IMR-90 (cell line): ENCODE data around the gene CADM3. TPM values are rescaled to one million over a fixed set of nuclear protein-coding genes. Genes with fewer than 3 reads are reported as not detected.

Experiments used
- ATAC-seq: fragments of 200-7000 bp; cut with Tn5 transposase; 2 replicates; pipeline ENCODE4 v1.9.1; 2020; ENCODE audit warnings: low read depth, mild to moderate bottlenecking, moderate library complexity
- BruUV-seq: library from RNA; stranded (reverse); fragments of 400-500 nt; replicated peaks from 2 replicates; lab custom pipeline; 2021; lab: Mats Ljungman, UMichigan
- CTCF ChIA-PET: fragments of 300-600 bp; formaldehyde crosslinking; extraction: SDS; loops from one replicate; lab custom pipeline; 2021; ENCODE audit warnings: antibody characterized with exemption; lab: Yijun Ruan, JAX
- POLR2A ChIA-PET: fragments of 300-600 bp; sonication (Branson Sonifier 250); formaldehyde crosslinking; loops from one replicate; lab custom pipeline; 2022; ENCODE audit warnings: antibody characterized with exemption; ENCODE audit not compliant: unreplicated experiment; lab: Charles Lee
- DNase-seq: peaks from one replicate; pipeline ENCODE4 v3.0.0; 2013
- H2AFZ ChIP-seq: replicated peaks from 2 replicates; pipeline ENCODE3; 2013; ENCODE audit warnings: low read length, mild to moderate bottlenecking; ENCODE audit not compliant: poor library complexity
- H2AK5ac ChIP-seq: 2 replicates; pipeline ENCODE4 v1.6.1; 2013; ENCODE audit warnings: low read depth, low read length, inconsistent platforms
- H2AK9ac ChIP-seq: replicated peaks from 2 replicates; pipeline ENCODE3; 2013; ENCODE audit warnings: mild to moderate bottlenecking, low read depth, low read length, moderate library complexity; ENCODE audit not compliant: poor library complexity
- H2BK120ac ChIP-seq: 2 replicates; pipeline ENCODE4 v1.6.1; 2013; ENCODE audit warnings: low read depth, low read length, inconsistent platforms
- H2BK15ac ChIP-seq: 3 replicates; pipeline ENCODE4 v1.6.1; 2013; ENCODE audit warnings: low read depth, low read length, inconsistent platforms
- H2BK20ac ChIP-seq: 2 replicates; pipeline ENCODE4 v1.6.1; 2013; ENCODE audit warnings: low read depth, mild to moderate bottlenecking, inconsistent platforms, low read length, moderate library complexity
- H2BK5ac ChIP-seq: 2 replicates; pipeline ENCODE4 v1.6.1; 2013; ENCODE audit warnings: mild to moderate bottlenecking, low read depth, low read length, inconsistent platforms; ENCODE audit not compliant: poor library complexity, severe bottlenecking
- H3K14ac ChIP-seq: replicated peaks from 2 replicates; pipeline ENCODE4 v1.6.1; 2013; ENCODE audit warnings: low read depth, low read length, inconsistent platforms
- H3K18ac ChIP-seq: 2 replicates; pipeline ENCODE4 v1.6.1; 2013; ENCODE audit warnings: low read depth, low read length, control low read depth
- H3K23ac ChIP-seq: 2 replicates; pipeline ENCODE4 v1.6.1; 2013; ENCODE audit warnings: low read depth, low read length, inconsistent platforms
- H3K27ac ChIP-seq: 2 replicates; pipeline ENCODE4 v1.5.1; 2013; ENCODE audit warnings: mild to moderate bottlenecking, control low read depth, low read length; ENCODE audit not compliant: insufficient read depth
- H3K27me3 ChIP-seq: 2 replicates; pipeline ENCODE4 v1.6.1; 2013; ENCODE audit warnings: low read length; ENCODE audit not compliant: control insufficient read depth, insufficient read depth
- H3K36me3 ChIP-seq: 2 replicates; pipeline ENCODE4 v1.6.1; 2013; ENCODE audit warnings: low read length, mixed read lengths; ENCODE audit not compliant: control insufficient read depth, insufficient read depth
- H3K4ac ChIP-seq: 2 replicates; pipeline ENCODE4 v1.6.1; 2013; ENCODE audit warnings: low read depth, low read length, inconsistent platforms
- H3K4me1 ChIP-seq: 2 replicates; pipeline ENCODE4 v1.6.1; 2013; ENCODE audit warnings: low read length, mixed read lengths; ENCODE audit not compliant: control insufficient read depth, insufficient read depth
- H3K4me2 ChIP-seq: 2 replicates; pipeline ENCODE4 v1.6.1; 2013; ENCODE audit warnings: low read depth, mild to moderate bottlenecking, control low read depth, low read length, moderate library complexity
- H3K4me3 ChIP-seq: 2 replicates; pipeline ENCODE4 v1.5.1; 2013; ENCODE audit warnings: low read depth, mild to moderate bottlenecking, control low read depth, low read length, moderate library complexity; ENCODE audit not compliant: insufficient read depth
- H3K56ac ChIP-seq: 2 replicates; pipeline ENCODE4 v1.6.1; 2013; ENCODE audit warnings: low read length, inconsistent platforms; ENCODE audit not compliant: insufficient read depth; ENCODE audit errors: extremely low read depth
- H3K79me1 ChIP-seq, 2 experiments: 2 replicates each; pipeline ENCODE4 v1.6.1; 2013; ENCODE audit warnings: low read length in 2 of 2, inconsistent platforms in 1 of 2, low read depth in 1 of 2
- H3K9ac ChIP-seq: 2 replicates; pipeline ENCODE4 v1.6.1; 2013; ENCODE audit warnings: low read depth, low read length, control low read depth
- H3K9me1 ChIP-seq: 2 replicates; pipeline ENCODE4 v1.6.1; 2013; ENCODE audit warnings: low read length, inconsistent platforms; ENCODE audit not compliant: insufficient read depth
- H3K9me3 ChIP-seq: 2 replicates; pipeline ENCODE4 v1.6.1; 2013; ENCODE audit warnings: low read length; ENCODE audit not compliant: control insufficient read depth, insufficient read depth
- H4K20me1 ChIP-seq: 2 replicates; pipeline ENCODE4 v1.6.1; 2013; ENCODE audit warnings: low read length, inconsistent platforms; ENCODE audit not compliant: insufficient read depth
- H4K5ac ChIP-seq: 2 replicates; pipeline ENCODE4 v1.6.1; 2013; ENCODE audit warnings: mild to moderate bottlenecking, low read depth, low read length, control low read depth
- H4K8ac ChIP-seq, 2 experiments: 2 replicates each; pipeline ENCODE4 v1.6.1; 2013; ENCODE audit warnings: low read depth in 2 of 2, low read length in 2 of 2, control low read depth in 1 of 2, inconsistent platforms in 1 of 2
- H4K91ac ChIP-seq: 2 replicates; pipeline ENCODE4 v1.6.1; 2013; ENCODE audit warnings: low read depth, low read length, inconsistent platforms; ENCODE audit not compliant: insufficient read depth
- CEBPB ChIP-seq: IDR thresholded peaks from 2 replicates; pipeline ENCODE4 v1.6.1; 2012; ENCODE audit warnings: low read depth, low read length, improper control_type of control experiment
- CHD1 ChIP-seq: IDR thresholded peaks from 2 replicates; pipeline ENCODE4 v1.6.1; 2012; ENCODE audit warnings: low read depth, low read length, improper control_type of control experiment
- FOS ChIP-seq: fragments of 150-350 bp; IDR thresholded peaks from 2 replicates; pipeline ENCODE4 v1.6.1; 2016; ENCODE audit warnings: low read depth, low read length
- MAZ ChIP-seq: IDR thresholded peaks from 2 replicates; pipeline ENCODE4 v1.6.1; 2012; ENCODE audit warnings: low read depth, mild to moderate bottlenecking, low read length, improper control_type of control experiment, moderate library complexity, borderline replicate concordance
- MXI1 ChIP-seq: IDR thresholded peaks from 2 replicates; pipeline ENCODE4 v1.6.1; 2012; ENCODE audit warnings: low read depth, mild to moderate bottlenecking, low read length, moderate library complexity, borderline replicate concordance
- NFE2L2 ChIP-seq: fragments of 150-350 bp; IDR thresholded peaks from 2 replicates; pipeline ENCODE4 v1.6.1; 2016; ENCODE audit warnings: low read depth, mild to moderate bottlenecking, low read length
- POLR2A ChIP-seq: IDR thresholded peaks from 2 replicates; pipeline ENCODE4 v1.6.1; 2012; ENCODE audit warnings: mild to moderate bottlenecking, low read depth, low read length
- SMC3 ChIP-seq: fragments of 150-350 bp; IDR thresholded peaks from 2 replicates; pipeline ENCODE4 v1.6.1; 2016; ENCODE audit warnings: low read depth, mild to moderate bottlenecking, antibody characterized with exemption, low read length, moderate library complexity
- WGBS, 2 experiments: methylation state at CpG; one replicate each; pipeline versions ENCODE4 v1.1.5 to v1.1.7; 2013; ENCODE audit warnings: missing lambda C conversion rate in 2 of 2; ENCODE audit not compliant: insufficient read length in 1 of 2; ENCODE audit errors: extremely low coverage in 2 of 2; 5-methylcytosine and 5-hydroxymethylcytosine counted together
- dilution Hi-C: fragments of 300-500 bp; cut with HindIII; formaldehyde crosslinking; loops from one replicate; pipeline ENCODE4 v1.14.3; 2018; ENCODE audit warnings: low sequenced_read_pairs; ENCODE audit not compliant: unreplicated experiment
- in situ Hi-C: fragments of 300-500 bp; cut with MboI; formaldehyde crosslinking; loops from 3 replicates; pipeline ENCODE4 v1.14.3; 2019; ENCODE audit warnings: low sequenced_read_pairs, inconsistent platforms, mixed read lengths
- intact Hi-C: fragments of 100-400 bp; cut with micrococcal nuclease; formaldehyde crosslinking; loops from 2 replicates; pipeline ENCODE4 v1.10.0; 2022
- polyA plus RNA-seq, 3 experiments: library from polyadenylated mRNA; depleted of rRNA; stranded (reverse); fragments of >200 nt; gene quantifications; 2 replicates each; pipeline ENCODE4 v1.2.3, GENCODE V29; 2012; ENCODE audit warnings: low replicate concordance in 1 of 3
- total RNA-seq: library from RNA; depleted of rRNA; stranded (reverse); fragments of >200 nt; gene quantifications from 2 replicates; pipeline ENCODE4 v1.2.3, GENCODE V29; 2012

CADM3 gene
- total and polyA plus RNA-seq, 2 of the 4 experiments (the other 2 are of a cell fraction): not detected

DNA sequence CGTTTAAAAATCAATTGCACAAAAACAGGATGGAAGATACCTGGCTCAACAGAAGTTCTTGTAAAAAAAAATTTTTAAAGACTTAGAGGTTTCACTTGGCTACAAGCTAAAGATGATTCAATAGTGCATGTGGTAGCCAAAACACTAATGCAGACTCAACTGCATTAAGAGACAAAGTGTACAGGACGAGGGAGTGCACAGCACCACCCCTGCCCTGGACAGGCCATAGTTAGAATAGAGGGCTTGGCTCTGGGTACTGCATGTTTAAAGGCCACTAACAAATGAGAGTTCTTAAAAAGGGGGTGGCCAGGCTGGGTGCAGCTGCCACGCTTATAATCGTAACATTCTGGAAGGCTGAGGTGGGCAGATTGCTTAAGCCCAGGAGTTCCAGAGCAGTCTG, 41.2 kb downstream of the CADM3 start:
- peaks cover 4% of the 10 kb centered on the region for H3K27me3 ChIP-seq
- no peak for DNase-seq
- CTCF ChIA-PET: no interaction called here
- no peaks in the 10 kb centered on the region for H3K9me3 ChIP-seq
- H2BK15ac ChIP-seq: no peak overlapping the region
- POLR2A ChIA-PET: no interaction called here
- H3K14ac ChIP-seq: no peak overlapping the region
- dilution Hi-C loops (no loop called here), intact Hi-C loops (loop anchor here (10.0 kb wide), 2 partner anchors 582 to 802 kb away; no protein-coding TSS in a partner anchor), in situ Hi-C loops (loop anchor here (25.0 kb wide), 1 partner anchor 675 kb away; no protein-coding TSS in a partner anchor)
- BruUV-seq: no TSS peak
- no peak overlapping the region for H3K56ac ChIP-seq
- no peak overlapping the region for H3K4ac ChIP-seq
- H3K27ac ChIP-seq: no peak overlapping the region
- 60% methylated on average over 1 of the region's 4 CpGs; no CpG with 5 or more reads in 1 of the 2 experiments for WGBS, 2 experiments
- H2AFZ ChIP-seq: no peak overlapping the region
- no peak overlapping the region for H2BK5ac ChIP-seq
- no peak overlapping the region for H4K8ac ChIP-seq
- ATAC-seq: no peak
- H4K20me1 ChIP-seq: no peaks in the 10 kb centered on the region
- H4K5ac ChIP-seq: no peak overlapping the region
- H3K9ac ChIP-seq: no peak overlapping the region
- no peak overlapping the region for H2AK5ac ChIP-seq
- H3K4me1 ChIP-seq: no peaks in the 10 kb centered on the region
- no peak overlapping the region for H3K18ac ChIP-seq
- no peaks in the 10 kb centered on the region for H3K79me1 ChIP-seq
- no peak overlapping the region for H2AK9ac ChIP-seq
- H3K4me3 ChIP-seq: no peak overlapping the region
- H3K9me1 ChIP-seq: no peaks in the 10 kb centered on the region
- no peak overlapping the region for H3K4me2 ChIP-seq
- no peak overlapping the region for H2BK20ac ChIP-seq
- H3K36me3 ChIP-seq: no peaks in the 10 kb centered on the region
- no peak overlapping the region for H3K23ac ChIP-seq
- H4K91ac ChIP-seq: no peak overlapping the region
- H2BK120ac ChIP-seq: no peak overlapping the region
- TF ChIP-seq MAZ (no peak), FOS (no peak), POLR2A (no peak), NFE2L2 (no peak), SMC3 (no peak), MXI1 (no peak), CHD1 (no peak), CEBPB (no peak)
